HG03135 (cell line): Measurements from ENCODE around the gene SERGEF.

Experiments used
- ATAC-seq: cut with Tn5 transposase; IDR thresholded peaks from one replicate; pipeline ENCODE4 v1.9.1; 2021; ENCODE audit warnings: mild to moderate bottlenecking, moderate library complexity; ENCODE audit not compliant: unreplicated experiment

SERGEF gene

GRCh38 chr11:17760102-17761029, 252.5 kb downstream of the SERGEF start:
- peak; percentile 80 for ATAC-seq

- no peak for ATAC-seq
Observed at GRCh38 chr11:17755891-17756290, 257.0 kb downstream of the SERGEF start.

DNA sequence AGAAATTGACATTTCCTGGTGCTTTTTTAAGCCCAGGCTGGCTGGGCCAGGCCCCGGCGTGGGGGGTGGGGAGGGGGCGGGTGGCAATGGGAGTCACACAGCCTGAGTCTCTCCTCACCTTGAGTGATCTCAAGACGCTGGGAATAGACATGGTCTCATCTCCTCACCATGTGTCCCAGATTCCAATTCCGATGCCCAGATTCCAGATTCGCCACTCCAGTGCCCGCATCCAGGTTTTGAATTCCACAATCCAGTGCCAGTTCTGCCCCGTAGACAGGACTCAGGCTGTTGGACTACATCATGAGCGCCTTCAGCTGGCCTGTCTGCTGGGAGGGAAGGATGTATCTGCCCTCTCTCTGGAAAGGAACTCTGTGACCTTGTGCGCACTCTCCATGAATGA, 259.2 kb downstream of the SERGEF start:
- no peak for ATAC-seq

- no peak for ATAC-seq
Observed at GRCh38 chr11:17753153-17753552, 259.7 kb downstream of the SERGEF start.

- ATAC-seq: no peak
Observed at GRCh38 chr11:17752144-17752543, 260.7 kb downstream of the SERGEF start.

DNA sequence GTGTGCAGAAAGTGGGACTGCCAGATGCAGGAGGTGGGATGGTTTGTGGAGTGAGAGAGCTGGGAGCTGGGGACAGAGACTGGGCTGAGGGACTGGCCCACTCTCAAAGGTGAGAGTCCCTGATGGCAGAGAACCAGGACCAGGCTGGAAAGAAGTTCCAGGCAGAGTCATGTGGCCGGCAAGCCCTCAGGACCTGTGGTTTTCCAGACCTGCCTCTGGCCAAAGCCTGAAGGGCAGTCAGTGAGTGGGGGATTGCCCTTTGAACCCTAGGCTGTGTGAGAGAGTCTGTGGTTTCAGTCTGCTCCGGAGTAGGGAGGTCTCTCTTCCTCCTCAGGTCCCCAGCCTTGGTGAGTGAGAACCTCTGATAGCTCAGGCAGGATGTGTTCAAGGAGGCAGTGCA, 261.3 kb downstream of the SERGEF start:
- no peak for ATAC-seq

DNA sequence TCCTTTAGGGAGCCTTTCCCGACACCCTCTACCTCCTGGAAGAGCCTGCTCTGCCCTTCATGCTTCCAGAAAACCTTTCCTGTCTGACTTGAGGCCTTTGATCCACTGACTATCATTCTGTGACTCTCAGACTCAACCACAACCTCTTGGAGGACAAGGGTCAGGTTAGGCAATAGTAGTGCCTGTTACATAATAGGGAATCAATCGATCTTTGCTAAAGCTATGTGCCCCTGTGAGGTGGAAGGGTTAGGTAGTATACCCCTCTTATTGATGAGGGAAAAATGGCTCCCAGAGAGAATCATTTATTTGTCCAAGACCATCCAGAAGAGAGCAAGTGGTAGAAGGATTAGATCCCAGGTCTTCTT, 262.1 kb downstream of the SERGEF start:
- ATAC-seq: no peak

- ATAC-seq: no peak
Observed at GRCh38 chr11:17750013-17750800, 262.6 kb downstream of the SERGEF start.

DNA sequence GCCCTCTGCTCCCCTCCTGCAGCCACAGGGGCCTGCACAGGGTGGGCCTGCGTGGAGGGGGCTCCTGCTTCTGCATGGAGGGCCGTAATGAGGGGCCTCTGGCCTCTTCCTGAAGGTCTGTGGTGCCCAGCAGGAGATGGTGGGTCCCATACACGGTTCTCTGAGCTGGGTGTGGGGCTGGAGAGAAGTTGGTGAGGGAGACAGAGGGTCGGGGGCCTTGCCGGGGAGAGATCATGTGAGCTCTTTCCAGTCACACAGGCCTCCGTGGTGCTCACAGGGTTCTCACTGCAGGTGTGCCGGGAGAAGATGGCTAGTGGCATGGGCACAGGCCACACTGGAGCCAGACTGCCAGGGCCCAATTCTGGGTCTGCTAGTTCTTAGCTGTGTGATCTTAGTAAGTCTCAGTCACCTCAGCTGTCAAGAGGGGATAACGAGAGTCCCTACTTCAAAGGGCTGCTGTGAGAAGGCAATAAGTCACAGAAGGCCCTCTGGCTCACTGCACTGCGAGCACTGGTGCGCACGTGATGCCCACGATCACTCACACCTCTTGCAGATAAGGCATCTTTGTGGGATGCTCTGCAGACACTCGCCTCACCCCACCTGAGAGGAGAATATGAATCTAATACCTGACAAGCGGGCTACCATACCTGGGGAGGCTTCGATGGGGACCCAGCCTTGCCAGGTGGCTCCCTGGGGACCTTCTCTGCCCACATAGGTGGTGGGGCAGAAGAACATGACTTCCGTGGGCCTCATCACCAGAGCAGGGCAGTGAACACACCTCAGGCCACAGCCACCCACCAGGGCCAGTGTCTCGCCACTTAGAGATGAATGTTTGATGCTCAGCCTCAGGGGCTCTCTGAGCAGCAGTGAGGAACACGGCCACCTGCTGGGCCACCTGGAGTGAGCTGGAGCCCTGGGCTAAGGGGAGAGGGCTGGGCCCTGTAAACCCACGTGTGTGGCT, 263.8 kb downstream of the SERGEF start:
- no peak for ATAC-seq

DNA sequence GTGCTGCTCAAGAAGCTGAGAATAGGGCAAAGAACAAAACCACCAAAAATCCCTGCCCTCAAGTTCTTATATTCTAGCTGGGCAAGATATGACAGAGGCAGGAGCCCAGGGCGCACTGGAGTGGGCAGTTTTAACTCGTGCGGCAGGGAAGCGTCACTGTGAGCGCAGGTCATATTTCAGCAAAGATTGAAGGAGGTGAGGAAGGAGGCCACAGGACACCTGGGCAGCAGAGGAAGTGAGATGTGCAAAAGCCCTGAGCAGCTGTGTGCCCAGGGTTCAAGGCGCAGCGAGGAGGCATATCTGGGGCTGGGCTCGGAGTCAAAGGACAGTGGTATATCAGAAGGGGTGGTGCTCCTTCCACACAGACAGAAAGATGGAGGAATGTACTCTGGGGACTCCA, 264.8 kb downstream of the SERGEF start:
- ATAC-seq: no peak

DNA sequence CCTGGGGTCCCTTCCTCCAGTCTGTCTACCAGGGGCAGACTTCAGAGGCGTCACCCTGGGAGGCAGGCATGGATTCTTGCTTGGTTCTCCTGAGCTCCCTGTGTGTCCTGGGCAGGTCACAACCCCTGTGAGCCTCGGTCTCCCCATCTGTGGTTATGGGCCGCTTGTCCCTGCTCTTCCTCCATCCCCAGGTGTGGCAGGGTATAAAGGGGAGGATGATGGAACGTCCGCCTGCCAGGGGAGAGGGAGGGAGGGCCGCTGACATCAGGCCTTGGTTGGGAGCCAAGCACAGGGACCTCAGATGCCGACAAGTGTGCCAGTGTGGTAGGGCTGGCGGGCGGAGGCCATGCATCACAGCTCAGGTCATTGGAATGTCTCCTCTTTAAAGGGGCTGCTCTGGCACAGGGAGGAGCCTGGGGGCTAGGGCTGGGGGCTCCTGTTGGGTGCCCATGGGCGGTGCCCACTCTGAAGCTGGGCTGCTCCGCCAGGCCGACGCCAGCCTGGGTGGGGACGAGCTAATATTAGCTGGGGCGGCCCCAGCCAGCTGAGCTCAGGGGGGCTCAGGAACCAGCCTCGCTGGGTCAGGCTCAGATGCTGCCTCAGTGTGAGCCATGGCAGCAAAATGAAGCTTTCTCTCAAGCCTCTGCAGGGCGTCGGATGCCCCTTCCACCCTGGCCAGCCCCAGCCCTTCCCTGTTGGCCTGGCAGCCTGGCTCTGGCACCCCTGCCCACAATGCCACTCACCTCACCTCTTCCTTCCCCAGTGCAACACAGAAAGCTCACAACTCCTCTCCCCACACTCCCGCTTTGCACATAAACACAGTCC, 265.5 kb downstream of the SERGEF start:
- ATAC-seq: no peak

DNA sequence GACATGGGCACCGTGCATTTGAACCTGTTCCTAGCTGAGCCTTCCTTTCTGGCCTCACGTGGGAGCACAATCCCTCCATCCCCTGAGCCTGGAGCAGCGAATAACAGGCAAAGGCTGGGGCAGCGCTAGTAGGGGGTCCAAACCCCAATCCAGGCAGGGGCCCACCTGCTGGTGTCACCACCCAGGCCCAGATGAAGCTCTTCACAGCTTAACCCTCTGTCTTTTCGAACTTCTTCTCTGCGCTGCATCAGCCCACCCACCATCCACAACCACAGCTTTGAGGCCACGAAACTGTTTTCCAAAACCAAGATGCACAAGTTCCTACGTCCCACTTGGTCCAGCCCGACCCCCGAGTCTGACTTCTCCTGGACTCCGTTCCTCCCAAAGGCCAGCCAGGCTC, 266.8 kb downstream of the SERGEF start:
- ATAC-seq: no peak

DNA sequence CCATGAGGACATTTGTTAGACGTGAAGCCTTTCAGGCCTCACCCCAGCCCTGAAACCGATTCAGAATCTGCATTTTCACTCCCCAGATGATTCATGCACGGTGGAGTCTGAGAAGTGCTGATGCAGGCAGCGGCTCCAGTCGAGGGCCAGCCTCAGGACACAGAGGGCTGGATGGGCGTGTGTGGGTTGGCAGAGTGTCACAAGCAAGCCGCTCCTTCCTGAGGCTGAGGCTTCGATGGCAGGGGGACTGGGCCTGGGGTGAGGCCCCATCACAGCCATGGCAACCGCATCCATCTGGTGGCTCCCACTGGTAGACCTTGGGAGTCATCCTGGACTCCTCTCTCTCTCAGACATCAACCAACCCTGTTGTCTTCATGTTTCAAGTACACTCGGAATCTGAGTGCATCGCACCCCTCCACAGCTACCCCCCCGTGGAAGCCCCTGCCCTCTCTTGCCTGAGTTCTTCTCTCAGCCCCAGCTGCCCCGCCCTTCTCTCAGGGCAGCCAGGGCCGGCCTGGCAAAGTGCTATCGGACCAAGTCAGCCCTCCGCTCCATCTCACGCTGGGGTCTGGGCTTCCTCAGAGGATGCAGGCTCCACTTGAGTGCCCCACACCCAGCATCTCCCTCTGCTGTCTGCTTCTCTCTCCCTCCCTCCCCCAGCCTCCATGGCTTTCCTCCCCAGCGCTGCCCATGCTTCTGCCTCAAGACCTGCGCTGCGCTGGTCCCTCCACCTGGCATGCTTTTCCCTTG, 267.6 kb downstream of the SERGEF start:
- no peak for ATAC-seq

- no peak for ATAC-seq
Observed at GRCh38 chr11:17744151-17744940, 268.5 kb downstream of the SERGEF start.

GRCh38 chr11:17743808-17744119, 269.1 kb downstream of the SERGEF start:
- no peak for ATAC-seq

- ATAC-seq: no peak
Observed at GRCh38 chr11:17743026-17743807, 269.6 kb downstream of the SERGEF start.

DNA sequence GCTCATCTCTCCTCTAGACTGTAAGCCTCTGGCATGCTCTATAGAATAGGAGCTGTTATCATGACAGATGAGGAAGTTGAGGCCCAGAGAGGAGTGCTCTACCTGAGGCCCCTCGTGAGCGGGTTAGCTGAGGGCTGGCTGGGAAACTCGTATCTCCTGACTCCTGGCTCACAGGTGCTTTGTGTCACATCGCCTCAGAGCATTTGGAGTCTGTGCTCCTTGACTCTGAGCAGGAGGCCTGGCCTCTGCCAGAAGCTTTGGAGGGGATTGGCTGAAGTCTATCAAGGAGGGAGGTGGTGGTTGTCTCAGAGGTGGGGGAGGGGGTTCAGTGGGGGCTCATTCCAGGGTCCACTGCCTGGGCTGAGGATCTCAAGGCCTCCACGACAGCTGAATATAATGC, 270.8 kb downstream of the SERGEF start:
- no peak for ATAC-seq

DNA sequence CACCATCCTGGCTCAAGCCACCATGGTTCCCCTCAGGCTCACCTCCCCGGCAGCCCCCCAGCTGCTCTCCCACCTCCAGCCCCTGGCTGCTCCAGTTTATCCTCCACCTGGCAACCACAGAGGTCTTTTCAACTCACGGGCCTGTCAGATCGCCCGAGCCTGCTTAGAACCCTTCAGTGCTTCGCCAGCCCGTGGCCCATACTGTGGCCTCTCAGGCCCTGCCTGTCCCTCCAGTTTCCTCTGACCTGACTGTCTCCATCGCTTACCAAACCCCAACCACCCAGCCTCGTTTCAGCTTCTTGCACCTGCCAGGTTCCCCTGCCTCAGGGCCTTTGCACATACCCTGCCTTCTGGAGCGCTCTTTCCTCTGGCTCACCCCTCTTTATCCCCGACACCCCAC, 271.4 kb downstream of the SERGEF start:
- no peak for ATAC-seq
